GM23338 (cell line): ENCODE measurements around the gene TARS2. TPM values are rescaled to one million over a fixed set of nuclear protein-coding genes. Genes with fewer than 3 reads are reported as not detected.

Source experiments
- ATAC-seq: fragments of 200-7000 bp; cut with Tn5 transposase; 3 replicates; pipeline ENCODE4 v1.9.1; 2020
- DNase-seq: peaks from one replicate; pipeline ENCODE4 v3.0.0-alpha.2; 2015; ENCODE audit warnings: low spot score
- H2AFZ ChIP-seq: fragments of 200-600 bp; sonication (generic); 2 replicates; pipeline ENCODE4 v1.8.0; 2016; ENCODE audit warnings: antibody characterized with exemption, mild to moderate bottlenecking, moderate library complexity
- H3F3A ChIP-seq: fragments of 200-600 bp; sonication (generic); replicated peaks from 2 replicates; pipeline ENCODE4 v1.8.0; 2017; ENCODE audit warnings: antibody characterized with exemption, mixed run types, low read depth
- H3K27ac ChIP-seq: fragments of 200-600 bp; sonication (generic); 2 replicates; pipeline ENCODE4 v1.6.1; 2016; ENCODE audit warnings: low read depth
- H3K27me3 ChIP-seq: fragments of 200-600 bp; sonication (generic); 2 replicates; pipeline ENCODE4 v1.8.0; 2016; ENCODE audit warnings: mild to moderate bottlenecking, mixed run types, moderate library complexity; ENCODE audit not compliant: insufficient read depth
- H3K36me3 ChIP-seq: fragments of 200-600 bp; sonication (generic); 2 replicates; pipeline ENCODE4 v1.8.0; 2016; ENCODE audit warnings: mild to moderate bottlenecking; ENCODE audit not compliant: insufficient read depth
- H3K4me1 ChIP-seq: fragments of 200-600 bp; sonication (generic); 2 replicates; pipeline ENCODE4 v1.8.0; 2016; ENCODE audit warnings: mild to moderate bottlenecking, moderate library complexity; ENCODE audit not compliant: insufficient read depth
- H3K4me2 ChIP-seq: fragments of 200-600 bp; sonication (generic); 2 replicates; pipeline ENCODE4 v1.7.1; 2017; ENCODE audit warnings: mixed run types
- H3K4me3 ChIP-seq: fragments of 200-600 bp; sonication (generic); 2 replicates; pipeline ENCODE4 v1.6.1; 2016; ENCODE audit warnings: mixed run types
- H3K79me2 ChIP-seq: fragments of 200-600 bp; sonication (generic); replicated peaks from 2 replicates; pipeline ENCODE4 v1.8.0; 2017; ENCODE audit warnings: mild to moderate bottlenecking; ENCODE audit not compliant: insufficient read depth
- H3K9me2 ChIP-seq: fragments of 200-600 bp; sonication (generic); 2 replicates; pipeline ENCODE4 v1.8.0; 2017; ENCODE audit not compliant: insufficient read depth
- H4K20me1 ChIP-seq: fragments of 200-600 bp; sonication (generic); replicated peaks from 2 replicates; pipeline ENCODE4 v1.8.0; 2017; ENCODE audit warnings: mild to moderate bottlenecking; ENCODE audit not compliant: insufficient read depth
- H3K27ac Mint-ChIP-seq: 2 replicates; pipeline ENCODE4 v1.8.0; 2020; ENCODE audit warnings: inconsistent platforms, mild to moderate bottlenecking, moderate library complexity, mixed read lengths
- H3K27me3 Mint-ChIP-seq: 3 replicates; pipeline ENCODE4 v1.8.0; 2022; ENCODE audit warnings: low read depth, mild to moderate bottlenecking, moderate library complexity, mixed read lengths, inconsistent platforms; ENCODE audit not compliant: insufficient read depth, poor library complexity
- H3K36me3 Mint-ChIP-seq: 3 replicates; pipeline ENCODE4 v1.8.0; 2021; ENCODE audit warnings: low read depth, mild to moderate bottlenecking, inconsistent platforms, moderate library complexity, mixed read lengths
- H3K4me1 Mint-ChIP-seq: 3 replicates; pipeline ENCODE4 v1.8.0; 2020; ENCODE audit warnings: mild to moderate bottlenecking, inconsistent platforms, mixed read lengths
- H3K4me3 Mint-ChIP-seq: 3 replicates; pipeline ENCODE4 v1.8.0; 2021; ENCODE audit warnings: moderate library complexity, mild to moderate bottlenecking, inconsistent platforms, mixed read lengths
- H3K9me3 Mint-ChIP-seq: 3 replicates; pipeline ENCODE4 v1.8.0; 2020; ENCODE audit warnings: moderate library complexity, mild to moderate bottlenecking, inconsistent platforms, mixed read lengths
- CREB1 ChIP-seq: fragments of 250-450 bp; sonication (Bioruptor Pico); IDR thresholded peaks from 2 replicates; pipeline ENCODE4 v1.5.0; 2020; ENCODE audit warnings: low read depth, mild to moderate bottlenecking, moderate library complexity
- EZH2 ChIP-seq: fragments of 200-600 bp; sonication (generic); IDR thresholded peaks from one replicate; pipeline ENCODE4 v1.8.0; 2017; ENCODE audit warnings: antibody characterized with exemption, mild to moderate bottlenecking, low read depth; ENCODE audit not compliant: unreplicated experiment
- EZH2phosphoT487 ChIP-seq: fragments of 200-600 bp; sonication (generic); IDR thresholded peaks from one replicate; pipeline ENCODE4 v1.8.1; 2018; ENCODE audit warnings: antibody characterized with exemption; ENCODE audit not compliant: unreplicated experiment
- JUNB ChIP-seq: IDR thresholded peaks from one replicate; pipeline ENCODE4 v1.6.1; 2016; ENCODE audit warnings: antibody characterized with exemption; ENCODE audit not compliant: unreplicated experiment
- NANOG ChIP-seq: IDR thresholded peaks from 2 replicates; pipeline ENCODE4 v1.6.1; 2016; ENCODE audit warnings: antibody characterized with exemption, borderline replicate concordance
- POLR2AphosphoS5 ChIP-seq: IDR thresholded peaks from 2 replicates; pipeline ENCODE4 v1.6.1; 2016; ENCODE audit warnings: antibody characterized with exemption, low read depth
- STAT1 ChIP-seq: IDR thresholded peaks from one replicate; pipeline ENCODE4 v1.6.1; 2016; ENCODE audit warnings: antibody characterized with exemption; ENCODE audit not compliant: unreplicated experiment
- ZNF114 ChIP-seq: fragments of 250-450 bp; sonication (Bioruptor Pico); IDR thresholded peaks from 2 replicates; pipeline ENCODE4 v1.5.0; 2020; ENCODE audit warnings: mild to moderate bottlenecking, moderate library complexity
- ZNF331 ChIP-seq: fragments of 250-450 bp; sonication (Bioruptor Pico); IDR thresholded peaks from 2 replicates; pipeline ENCODE4 v1.5.0; 2020; ENCODE audit warnings: low read depth, mild to moderate bottlenecking, moderate library complexity
- polyA plus RNA-seq: library from polyadenylated mRNA; unstranded; fragments of >200 nt; fragmentation: Nextera tagmentation; extraction: Ambion mirVana; gene quantifications from 2 replicates; pipeline ENCODE4 v1.2.1, GENCODE V29; 2016
- total RNA-seq: library from RNA; depleted of rRNA; stranded (reverse); fragments of >200 nt; shearing (Covaris generic); gene quantifications from 2 replicates; pipeline ENCODE4 v1.2.3, GENCODE V29; 2014
- TF ChIP-seq, protein P1 (sequence below), 2 experiments: fragments of 200-600 bp in 1 of 2; sonication (generic) in 1 of 2; conservative IDR thresholded peaks; 2 replicates each; pipeline versions ENCODE4 v1.5.1 to v1.6.1; 2016 to 2017; ENCODE audit warnings: antibody characterized with exemption in 2 of 2, low read depth in 2 of 2, mild to moderate bottlenecking in 2 of 2, moderate library complexity in 1 of 2
- TF ChIP-seq, protein P2 (sequence below): IDR thresholded peaks from one replicate; pipeline ENCODE4 v1.6.1; 2018; ENCODE audit warnings: antibody characterized with exemption; ENCODE audit not compliant: unreplicated experiment
- TF ChIP-seq, protein P3 (sequence below): IDR thresholded peaks from 2 replicates; pipeline ENCODE4 v1.6.1; 2016; ENCODE audit warnings: antibody characterized with exemption
- TF ChIP-seq, protein P4 (sequence below): fragments of 250-450 bp; sonication (Bioruptor Pico); IDR thresholded peaks from 2 replicates; pipeline ENCODE4 v1.5.0; 2020; ENCODE audit warnings: mild to moderate bottlenecking, moderate library complexity

TARS2 gene
- total and polyA plus RNA-seq, 2 experiments from 2014 or later = 19.5 to 28.4 TPM

DNA sequence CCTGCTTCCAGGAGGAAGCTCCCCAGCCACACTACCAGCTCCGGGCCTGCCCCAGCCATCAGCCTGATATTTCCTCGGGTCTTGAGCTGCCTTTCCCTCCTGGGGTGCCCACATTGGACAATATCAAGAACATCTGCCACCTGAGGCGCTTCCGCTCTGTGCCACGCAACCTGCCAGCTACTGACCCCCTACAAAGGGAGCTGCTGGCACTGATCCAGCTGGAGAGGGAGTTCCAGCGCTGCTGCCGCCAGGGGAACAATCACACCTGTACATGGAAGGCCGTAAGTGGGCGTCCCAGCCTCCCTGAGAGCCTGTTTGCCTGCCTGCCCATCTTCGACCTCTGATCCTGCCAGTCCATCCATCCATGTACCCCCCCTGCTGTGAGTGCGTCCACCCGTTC is 24.3 kb downstream of the TARS2 start:
- H3K36me3 Mint-ChIP-seq = peaks cover 17% of the 10 kb centered on the region
- no peak overlapping the region for H3K4me3 ChIP-seq
- H3K79me2 ChIP-seq = no peaks in the 10 kb centered on the region
- H3K4me1 Mint-ChIP-seq = peaks cover 10% of the 10 kb centered on the region
- TF ChIP-seq EZH2phosphoT487 = no peak
- TF ChIP-seq, protein P1, sequence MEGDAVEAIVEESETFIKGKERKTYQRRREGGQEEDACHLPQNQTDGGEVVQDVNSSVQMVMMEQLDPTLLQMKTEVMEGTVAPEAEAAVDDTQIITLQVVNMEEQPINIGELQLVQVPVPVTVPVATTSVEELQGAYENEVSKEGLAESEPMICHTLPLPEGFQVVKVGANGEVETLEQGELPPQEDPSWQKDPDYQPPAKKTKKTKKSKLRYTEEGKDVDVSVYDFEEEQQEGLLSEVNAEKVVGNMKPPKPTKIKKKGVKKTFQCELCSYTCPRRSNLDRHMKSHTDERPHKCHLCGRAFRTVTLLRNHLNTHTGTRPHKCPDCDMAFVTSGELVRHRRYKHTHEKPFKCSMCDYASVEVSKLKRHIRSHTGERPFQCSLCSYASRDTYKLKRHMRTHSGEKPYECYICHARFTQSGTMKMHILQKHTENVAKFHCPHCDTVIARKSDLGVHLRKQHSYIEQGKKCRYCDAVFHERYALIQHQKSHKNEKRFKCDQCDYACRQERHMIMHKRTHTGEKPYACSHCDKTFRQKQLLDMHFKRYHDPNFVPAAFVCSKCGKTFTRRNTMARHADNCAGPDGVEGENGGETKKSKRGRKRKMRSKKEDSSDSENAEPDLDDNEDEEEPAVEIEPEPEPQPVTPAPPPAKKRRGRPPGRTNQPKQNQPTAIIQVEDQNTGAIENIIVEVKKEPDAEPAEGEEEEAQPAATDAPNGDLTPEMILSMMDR (conservative IDR thresholded peaks at IDR 0.05; ENCODE audit: low read depth in 2 of 2) = no peak
- no peak for TF ChIP-seq EZH2
- no peak for TF ChIP-seq STAT1
- TF ChIP-seq ZNF114 = no peak
- TF ChIP-seq, protein P2, sequence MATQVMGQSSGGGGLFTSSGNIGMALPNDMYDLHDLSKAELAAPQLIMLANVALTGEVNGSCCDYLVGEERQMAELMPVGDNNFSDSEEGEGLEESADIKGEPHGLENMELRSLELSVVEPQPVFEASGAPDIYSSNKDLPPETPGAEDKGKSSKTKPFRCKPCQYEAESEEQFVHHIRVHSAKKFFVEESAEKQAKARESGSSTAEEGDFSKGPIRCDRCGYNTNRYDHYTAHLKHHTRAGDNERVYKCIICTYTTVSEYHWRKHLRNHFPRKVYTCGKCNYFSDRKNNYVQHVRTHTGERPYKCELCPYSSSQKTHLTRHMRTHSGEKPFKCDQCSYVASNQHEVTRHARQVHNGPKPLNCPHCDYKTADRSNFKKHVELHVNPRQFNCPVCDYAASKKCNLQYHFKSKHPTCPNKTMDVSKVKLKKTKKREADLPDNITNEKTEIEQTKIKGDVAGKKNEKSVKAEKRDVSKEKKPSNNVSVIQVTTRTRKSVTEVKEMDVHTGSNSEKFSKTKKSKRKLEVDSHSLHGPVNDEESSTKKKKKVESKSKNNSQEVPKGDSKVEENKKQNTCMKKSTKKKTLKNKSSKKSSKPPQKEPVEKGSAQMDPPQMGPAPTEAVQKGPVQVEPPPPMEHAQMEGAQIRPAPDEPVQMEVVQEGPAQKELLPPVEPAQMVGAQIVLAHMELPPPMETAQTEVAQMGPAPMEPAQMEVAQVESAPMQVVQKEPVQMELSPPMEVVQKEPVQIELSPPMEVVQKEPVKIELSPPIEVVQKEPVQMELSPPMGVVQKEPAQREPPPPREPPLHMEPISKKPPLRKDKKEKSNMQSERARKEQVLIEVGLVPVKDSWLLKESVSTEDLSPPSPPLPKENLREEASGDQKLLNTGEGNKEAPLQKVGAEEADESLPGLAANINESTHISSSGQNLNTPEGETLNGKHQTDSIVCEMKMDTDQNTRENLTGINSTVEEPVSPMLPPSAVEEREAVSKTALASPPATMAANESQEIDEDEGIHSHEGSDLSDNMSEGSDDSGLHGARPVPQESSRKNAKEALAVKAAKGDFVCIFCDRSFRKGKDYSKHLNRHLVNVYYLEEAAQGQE = no peak
- TF ChIP-seq, protein P3, sequence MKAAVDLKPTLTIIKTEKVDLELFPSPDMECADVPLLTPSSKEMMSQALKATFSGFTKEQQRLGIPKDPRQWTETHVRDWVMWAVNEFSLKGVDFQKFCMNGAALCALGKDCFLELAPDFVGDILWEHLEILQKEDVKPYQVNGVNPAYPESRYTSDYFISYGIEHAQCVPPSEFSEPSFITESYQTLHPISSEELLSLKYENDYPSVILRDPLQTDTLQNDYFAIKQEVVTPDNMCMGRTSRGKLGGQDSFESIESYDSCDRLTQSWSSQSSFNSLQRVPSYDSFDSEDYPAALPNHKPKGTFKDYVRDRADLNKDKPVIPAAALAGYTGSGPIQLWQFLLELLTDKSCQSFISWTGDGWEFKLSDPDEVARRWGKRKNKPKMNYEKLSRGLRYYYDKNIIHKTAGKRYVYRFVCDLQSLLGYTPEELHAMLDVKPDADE = no peak
- no peak for TF ChIP-seq ZNF331
- TF ChIP-seq JUNB = no peak
- TF ChIP-seq POLR2AphosphoS5 = no peak
- no peak for TF ChIP-seq CREB1 (CRISPR knock-in tag)
- TF ChIP-seq NANOG = no peak
- TF ChIP-seq, protein P4, sequence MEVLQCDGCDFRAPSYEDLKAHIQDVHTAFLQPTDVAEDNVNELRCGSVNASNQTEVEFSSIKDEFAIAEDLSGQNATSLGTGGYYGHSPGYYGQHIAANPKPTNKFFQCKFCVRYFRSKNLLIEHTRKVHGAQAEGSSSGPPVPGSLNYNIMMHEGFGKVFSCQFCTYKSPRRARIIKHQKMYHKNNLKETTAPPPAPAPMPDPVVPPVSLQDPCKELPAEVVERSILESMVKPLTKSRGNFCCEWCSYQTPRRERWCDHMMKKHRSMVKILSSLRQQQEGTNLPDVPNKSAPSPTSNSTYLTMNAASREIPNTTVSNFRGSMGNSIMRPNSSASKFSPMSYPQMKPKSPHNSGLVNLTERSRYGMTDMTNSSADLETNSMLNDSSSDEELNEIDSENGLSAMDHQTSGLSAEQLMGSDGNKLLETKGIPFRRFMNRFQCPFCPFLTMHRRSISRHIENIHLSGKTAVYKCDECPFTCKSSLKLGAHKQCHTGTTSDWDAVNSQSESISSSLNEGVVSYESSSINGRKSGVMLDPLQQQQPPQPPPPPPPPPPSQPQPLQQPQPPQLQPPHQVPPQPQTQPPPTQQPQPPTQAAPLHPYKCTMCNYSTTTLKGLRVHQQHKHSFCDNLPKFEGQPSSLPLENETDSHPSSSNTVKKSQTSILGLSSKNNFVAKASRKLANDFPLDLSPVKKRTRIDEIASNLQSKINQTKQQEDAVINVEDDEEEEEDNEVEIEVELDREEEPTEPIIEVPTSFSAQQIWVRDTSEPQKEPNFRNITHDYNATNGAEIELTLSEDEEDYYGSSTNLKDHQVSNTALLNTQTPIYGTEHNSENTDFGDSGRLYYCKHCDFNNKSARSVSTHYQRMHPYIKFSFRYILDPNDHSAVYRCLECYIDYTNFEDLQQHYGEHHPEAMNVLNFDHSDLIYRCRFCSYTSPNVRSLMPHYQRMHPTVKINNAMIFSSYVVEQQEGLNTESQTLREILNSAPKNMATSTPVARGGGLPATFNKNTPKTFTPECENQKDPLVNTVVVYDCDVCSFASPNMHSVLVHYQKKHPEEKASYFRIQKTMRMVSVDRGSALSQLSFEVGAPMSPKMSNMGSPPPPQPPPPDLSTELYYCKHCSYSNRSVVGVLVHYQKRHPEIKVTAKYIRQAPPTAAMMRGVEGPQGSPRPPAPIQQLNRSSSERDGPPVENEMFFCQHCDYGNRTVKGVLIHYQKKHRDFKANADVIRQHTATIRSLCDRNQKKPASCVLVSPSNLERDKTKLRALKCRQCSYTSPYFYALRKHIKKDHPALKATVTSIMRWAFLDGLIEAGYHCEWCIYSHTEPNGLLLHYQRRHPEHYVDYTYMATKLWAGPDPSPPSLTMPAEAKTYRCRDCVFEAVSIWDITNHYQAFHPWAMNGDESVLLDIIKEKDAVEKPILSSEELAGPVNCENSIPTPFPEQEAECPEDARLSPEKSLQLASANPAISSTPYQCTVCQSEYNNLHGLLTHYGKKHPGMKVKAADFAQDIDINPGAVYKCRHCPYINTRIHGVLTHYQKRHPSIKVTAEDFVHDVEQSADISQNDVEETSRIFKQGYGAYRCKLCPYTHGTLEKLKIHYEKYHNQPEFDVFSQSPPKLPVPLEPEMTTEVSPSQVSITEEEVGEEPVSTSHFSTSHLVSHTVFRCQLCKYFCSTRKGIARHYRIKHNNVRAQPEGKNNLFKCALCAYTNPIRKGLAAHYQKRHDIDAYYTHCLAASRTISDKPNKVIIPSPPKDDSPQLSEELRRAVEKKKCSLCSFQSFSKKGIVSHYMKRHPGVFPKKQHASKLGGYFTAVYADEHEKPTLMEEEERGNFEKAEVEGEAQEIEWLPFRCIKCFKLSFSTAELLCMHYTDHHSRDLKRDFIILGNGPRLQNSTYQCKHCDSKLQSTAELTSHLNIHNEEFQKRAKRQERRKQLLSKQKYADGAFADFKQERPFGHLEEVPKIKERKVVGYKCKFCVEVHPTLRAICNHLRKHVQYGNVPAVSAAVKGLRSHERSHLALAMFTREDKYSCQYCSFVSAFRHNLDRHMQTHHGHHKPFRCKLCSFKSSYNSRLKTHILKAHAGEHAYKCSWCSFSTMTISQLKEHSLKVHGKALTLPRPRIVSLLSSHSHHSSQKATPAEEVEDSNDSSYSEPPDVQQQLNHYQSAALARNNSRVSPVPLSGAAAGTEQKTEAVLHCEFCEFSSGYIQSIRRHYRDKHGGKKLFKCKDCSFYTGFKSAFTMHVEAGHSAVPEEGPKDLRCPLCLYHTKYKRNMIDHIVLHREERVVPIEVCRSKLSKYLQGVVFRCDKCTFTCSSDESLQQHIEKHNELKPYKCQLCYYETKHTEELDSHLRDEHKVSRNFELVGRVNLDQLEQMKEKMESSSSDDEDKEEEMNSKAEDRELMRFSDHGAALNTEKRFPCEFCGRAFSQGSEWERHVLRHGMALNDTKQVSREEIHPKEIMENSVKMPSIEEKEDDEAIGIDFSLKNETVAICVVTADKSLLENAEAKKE = no peak
- no peaks in the 10 kb centered on the region; the same call in 2 of the 3 replicates for H3K9me3 Mint-ChIP-seq
- H3K27me3 Mint-ChIP-seq = peaks cover 29% of the 10 kb centered on the region
- no peak overlapping the region for H3K4me2 ChIP-seq
- H3K9me2 ChIP-seq = no peaks in the 10 kb centered on the region
- no peak overlapping the region for H3K27ac ChIP-seq
- 0 out of 2 replicates have a peak, but pooled peaks cover 9% of the 10 kb centered on the region for H3F3A ChIP-seq
- no peak overlapping the region; the same call in 2 of the 3 replicates for H3K4me3 Mint-ChIP-seq
- H3K27ac Mint-ChIP-seq = no peak overlapping the region
- ATAC-seq (no peak), DNase-seq (no peak)
- H4K20me1 ChIP-seq = no peaks in the 10 kb centered on the region
- H2AFZ ChIP-seq = no peak overlapping the region
- H3K36me3 ChIP-seq = 0 out of 2 replicates have a peak, but pooled peaks cover 5% of the 10 kb centered on the region
- no peaks in the 10 kb centered on the region for H3K27me3 ChIP-seq
- H3K4me1 ChIP-seq = peaks cover 3% of the 10 kb centered on the region; the same call in 1 of the 2 replicates
